ENCODE data around the gene PRR29.

DNA sequence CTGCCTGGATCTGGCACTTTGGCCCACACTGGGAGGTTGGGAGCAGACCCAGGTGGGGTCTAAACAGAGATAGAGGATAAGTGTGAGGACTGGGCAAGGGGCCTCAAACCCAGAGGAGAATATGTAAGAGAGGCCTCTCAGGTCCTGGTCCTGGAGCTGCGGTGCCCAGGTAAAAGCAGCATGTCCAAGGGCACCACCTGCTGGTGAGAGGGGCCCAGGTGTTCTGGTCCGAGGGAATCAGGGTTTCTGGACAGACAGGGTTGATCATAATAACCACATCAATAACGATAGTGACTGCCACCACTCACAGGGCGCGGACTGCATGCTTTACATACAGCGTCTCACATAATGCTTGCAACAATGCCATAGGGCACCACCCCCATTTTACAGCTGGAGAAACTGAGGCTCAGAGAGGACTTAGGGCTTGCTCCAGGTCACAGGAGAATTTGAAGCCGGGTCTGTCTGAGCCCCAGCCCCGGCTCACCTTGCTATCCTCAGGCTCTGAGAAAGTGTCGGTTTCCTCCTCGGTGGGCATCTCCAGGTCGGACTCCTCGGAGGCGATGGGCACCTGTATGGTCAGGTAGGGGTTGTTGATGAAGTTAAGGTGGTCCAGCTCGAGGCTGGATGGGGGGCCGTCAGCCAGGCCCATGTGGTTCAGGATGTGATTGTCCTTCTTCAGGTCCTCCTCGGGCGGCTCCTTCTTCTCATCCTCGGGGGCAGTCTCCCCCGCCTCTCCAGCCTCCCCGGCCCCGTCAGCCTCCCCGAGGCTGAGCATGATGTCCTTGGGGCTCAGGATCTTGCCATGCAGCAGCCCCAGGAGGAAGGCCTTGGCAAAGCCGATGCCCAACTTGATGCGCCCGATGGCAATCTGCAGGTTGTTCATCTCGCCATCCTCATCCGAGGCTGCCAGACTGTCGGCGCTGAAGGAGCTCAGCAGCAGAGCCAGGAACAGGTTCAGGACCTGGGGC, 46.9 kb upstream of the PRR29 start:
- TF ChIP-seq CTCF (IDR thresholded peaks at IDR 0.05) (peak in 1 of 2 donors; percentile 41), POLR2A (IDR thresholded peaks at IDR 0.05) (no peak)
